Sigmoid colon (tissue), 4 donors: ENCODE measurements around the gene ARMH1.

Experiments
- EP300 ChIP-seq, 4 donors: sonication (generic); formaldehyde crosslinking; IDR thresholded peaks; one replicate each; pipeline ENCODE4 v1.6.1; 2017; ENCODE audit warnings: antibody characterized with exemption in 4 of 4
- POLR2A ChIP-seq, 2 donors: fragments of 450-650 bp; IDR thresholded peaks; one replicate each; pipeline ENCODE4 v1.6.1; 2016; ENCODE audit warnings: antibody characterized with exemption in 2 of 2, mild to moderate bottlenecking in 2 of 2, moderate library complexity in 2 of 2
- POLR2AphosphoS5 ChIP-seq, 4 donors: sonication (generic); formaldehyde crosslinking; IDR thresholded peaks; one replicate each; pipeline ENCODE4 v1.6.1; 2017; ENCODE audit warnings: antibody characterized with exemption in 4 of 4
- TF ChIP-seq, protein P1 (sequence below), 4 experiments: fragments of 450-650 bp in 3 of 4; fragments of 200-600 bp in 1 of 4; IDR thresholded peaks; one replicate each; pipeline ENCODE4 v1.5.1; 2016 to 2019; ENCODE audit warnings: antibody characterized with exemption in 4 of 4, mild to moderate bottlenecking in 3 of 4, moderate library complexity in 2 of 4

DNA sequence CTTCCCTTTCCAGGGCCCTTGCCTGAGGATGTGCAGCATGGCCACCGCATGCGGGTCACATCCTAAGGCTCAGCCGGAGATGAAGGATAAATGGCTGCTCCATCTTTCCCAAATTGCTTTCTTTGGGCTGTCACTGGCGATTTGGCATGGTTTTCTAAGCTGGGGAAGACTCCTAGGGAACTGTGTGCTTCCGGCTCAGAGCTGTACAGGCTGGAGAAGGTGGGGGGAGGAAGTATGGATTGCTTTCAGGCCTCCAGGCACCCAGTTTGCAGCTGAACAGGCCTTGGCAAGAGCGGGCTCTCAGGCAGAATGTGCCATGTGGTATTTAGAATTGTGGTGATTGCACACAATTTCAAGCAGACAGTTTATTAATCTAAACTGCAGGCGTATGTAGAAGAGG, 49.2 kb upstream of the ARMH1 start:
- TF ChIP-seq, protein P1, sequence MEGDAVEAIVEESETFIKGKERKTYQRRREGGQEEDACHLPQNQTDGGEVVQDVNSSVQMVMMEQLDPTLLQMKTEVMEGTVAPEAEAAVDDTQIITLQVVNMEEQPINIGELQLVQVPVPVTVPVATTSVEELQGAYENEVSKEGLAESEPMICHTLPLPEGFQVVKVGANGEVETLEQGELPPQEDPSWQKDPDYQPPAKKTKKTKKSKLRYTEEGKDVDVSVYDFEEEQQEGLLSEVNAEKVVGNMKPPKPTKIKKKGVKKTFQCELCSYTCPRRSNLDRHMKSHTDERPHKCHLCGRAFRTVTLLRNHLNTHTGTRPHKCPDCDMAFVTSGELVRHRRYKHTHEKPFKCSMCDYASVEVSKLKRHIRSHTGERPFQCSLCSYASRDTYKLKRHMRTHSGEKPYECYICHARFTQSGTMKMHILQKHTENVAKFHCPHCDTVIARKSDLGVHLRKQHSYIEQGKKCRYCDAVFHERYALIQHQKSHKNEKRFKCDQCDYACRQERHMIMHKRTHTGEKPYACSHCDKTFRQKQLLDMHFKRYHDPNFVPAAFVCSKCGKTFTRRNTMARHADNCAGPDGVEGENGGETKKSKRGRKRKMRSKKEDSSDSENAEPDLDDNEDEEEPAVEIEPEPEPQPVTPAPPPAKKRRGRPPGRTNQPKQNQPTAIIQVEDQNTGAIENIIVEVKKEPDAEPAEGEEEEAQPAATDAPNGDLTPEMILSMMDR (IDR thresholded peaks at IDR 0.05) = no peak
- no peak for TF ChIP-seq POLR2A (IDR thresholded peaks at IDR 0.05)
- no peak for TF ChIP-seq EP300 (IDR thresholded peaks at IDR 0.05)
- TF ChIP-seq POLR2AphosphoS5 (IDR thresholded peaks at IDR 0.05) = no peak
